ENCODE data around the gene MEGF6.

MEGF6 gene

GRCh38 chr1:3611170-3612019 is at the start of gene MEGF6:
Gene MEGF6 (minus strand): TSS chr1:3611508. CDS start chr1:3611268, 240 bp downstream.
- Histone ChIP-seq H3K27me3 (ENCODE audit: control insufficient read depth, insufficient read depth, low read length) (no peaks in the 10 kb centered on the region), H3K4me3 (ENCODE audit: low read depth, low read length) (no peak within 1 kb of the TSS), H3K36me3 (ENCODE audit: control insufficient read depth, insufficient read depth, low read length) (no peaks in the 10 kb centered on the region), H3K9ac (no peak within 1 kb of the TSS), H3K9me3 (ENCODE audit: control insufficient read depth, low read length) (no peaks in the 10 kb centered on the region), H3K27ac (no peak within 1 kb of the TSS), H2AFZ (no peak within 1 kb of the TSS), H3K4me1 (no peaks in the 10 kb centered on the region), H3K4me2 (ENCODE audit: low read length) (peak within 1 kb of the TSS; percentile 51), H3K79me2 (no peaks in the 10 kb centered on the region)
- TF ChIP-seq CTCF (IDR thresholded peaks at IDR 0.05) = no peak

GRCh38 chr1:3660704-3661103 is 49.4 kb upstream of the MEGF6 start:
- H3K27ac ChIP-seq = no peak overlapping the region
- H3K36me3 ChIP-seq (ENCODE audit: control insufficient read depth, insufficient read depth, low read length) = no peaks in the 10 kb centered on the region
- no peaks in the 10 kb centered on the region for H3K27me3 ChIP-seq (ENCODE audit: control insufficient read depth, insufficient read depth, low read length)
- no peaks in the 10 kb centered on the region for H3K4me1 ChIP-seq
- no peak overlapping the region for H3K4me3 ChIP-seq (ENCODE audit: low read depth, low read length)
- no peaks in the 10 kb centered on the region for H3K9me3 ChIP-seq (ENCODE audit: control insufficient read depth, low read length)
- no peaks in the 10 kb centered on the region for H3K79me2 ChIP-seq
- no peak overlapping the region for H2AFZ ChIP-seq
- TF ChIP-seq CTCF (IDR thresholded peaks at IDR 0.05) = no peak
- H3K4me2 ChIP-seq (ENCODE audit: low read length) = no peak overlapping the region
- H3K9ac ChIP-seq = no peak overlapping the region

- no peaks in the 10 kb centered on the region for H3K9me3 ChIP-seq (ENCODE audit: control insufficient read depth, low read length)
- H3K27ac ChIP-seq = no peak overlapping the region
- no peak overlapping the region for H2AFZ ChIP-seq
- no peak overlapping the region for H3K4me2 ChIP-seq (ENCODE audit: low read length)
- TF ChIP-seq CTCF (IDR thresholded peaks at IDR 0.05) = no peak
- no peak overlapping the region for H3K9ac ChIP-seq
- no peaks in the 10 kb centered on the region for H3K36me3 ChIP-seq (ENCODE audit: control insufficient read depth, insufficient read depth, low read length)
- H3K79me2 ChIP-seq = no peaks in the 10 kb centered on the region
- H3K27me3 ChIP-seq (ENCODE audit: control insufficient read depth, insufficient read depth, low read length) = no peaks in the 10 kb centered on the region
- no peak overlapping the region for H3K4me3 ChIP-seq (ENCODE audit: low read depth, low read length)
- no peaks in the 10 kb centered on the region for H3K4me1 ChIP-seq
Observed at GRCh38 chr1:3659093-3659492, 47.8 kb upstream of the MEGF6 start.

GRCh38 chr1:3658231-3658615 is 46.9 kb upstream of the MEGF6 start:
- no peak overlapping the region for H3K9ac ChIP-seq
- H3K36me3 ChIP-seq (ENCODE audit: control insufficient read depth, insufficient read depth, low read length) = no peaks in the 10 kb centered on the region

More at GRCh38 chr1:3658231-3658615, 46.9 kb upstream of the MEGF6 start:
- H3K9me3 ChIP-seq (ENCODE audit: control insufficient read depth, low read length) = no peaks in the 10 kb centered on the region
- H3K4me3 ChIP-seq (ENCODE audit: low read depth, low read length) = no peak overlapping the region
- no peak overlapping the region for H2AFZ ChIP-seq
- TF ChIP-seq CTCF (IDR thresholded peaks at IDR 0.05) = no peak
- H3K4me2 ChIP-seq (ENCODE audit: low read length) = no peak overlapping the region
- H3K79me2 ChIP-seq = no peaks in the 10 kb centered on the region
- no peak overlapping the region for H3K27ac ChIP-seq
- no peaks in the 10 kb centered on the region for H3K4me1 ChIP-seq
- no peaks in the 10 kb centered on the region for H3K27me3 ChIP-seq (ENCODE audit: control insufficient read depth, insufficient read depth, low read length)

Data from parathyroid adenoma (tissue), 2 donors.